NT2/D1 (cell line): ENCODE data around the gene DES.

Experiments used
- DNase-seq: peaks from one replicate; pipeline ENCODE4 v3.0.0-alpha.2; 2011; ENCODE audit warnings: low read depth, low spot score
- H3K27me3 ChIP-seq: 2 replicates; pipeline ENCODE4 v1.6.0; 2011; ENCODE audit warnings: mild to moderate bottlenecking; ENCODE audit not compliant: insufficient read length, insufficient read depth
- H3K36me3 ChIP-seq: 2 replicates; pipeline ENCODE4 v1.6.1; 2011; ENCODE audit warnings: mild to moderate bottlenecking, low read length, mixed read lengths; ENCODE audit not compliant: insufficient read depth, insufficient read length
- H3K4me1 ChIP-seq: 2 replicates; pipeline ENCODE4 v1.5.1; 2011; ENCODE audit not compliant: insufficient read depth, insufficient read length
- H3K4me3 ChIP-seq: 2 replicates; pipeline ENCODE4 v1.5.1; 2011; ENCODE audit warnings: low read depth; ENCODE audit not compliant: insufficient read length
- H3K9ac ChIP-seq: 2 replicates; pipeline ENCODE4 v1.6.0; 2011; ENCODE audit warnings: low read depth; ENCODE audit not compliant: insufficient read length
- H3K9me3 ChIP-seq: 2 replicates; pipeline ENCODE4 v1.5.1; 2011; ENCODE audit warnings: mild to moderate bottlenecking, low read length; ENCODE audit not compliant: insufficient read depth
- SUZ12 ChIP-seq: IDR thresholded peaks from 2 replicates; pipeline ENCODE4 v1.6.1; 2011; ENCODE audit not compliant: insufficient read length, insufficient read depth; ENCODE audit errors: extremely low read depth
- YY1 ChIP-seq: IDR thresholded peaks from 2 replicates; pipeline ENCODE4 v1.6.1; 2011; ENCODE audit not compliant: insufficient read length, insufficient read depth
- ZNF274 ChIP-seq: IDR thresholded peaks from 2 replicates; pipeline ENCODE4 v1.6.1; 2011; ENCODE audit warnings: mild to moderate bottlenecking, low read depth, low read length

The DES gene

DNA sequence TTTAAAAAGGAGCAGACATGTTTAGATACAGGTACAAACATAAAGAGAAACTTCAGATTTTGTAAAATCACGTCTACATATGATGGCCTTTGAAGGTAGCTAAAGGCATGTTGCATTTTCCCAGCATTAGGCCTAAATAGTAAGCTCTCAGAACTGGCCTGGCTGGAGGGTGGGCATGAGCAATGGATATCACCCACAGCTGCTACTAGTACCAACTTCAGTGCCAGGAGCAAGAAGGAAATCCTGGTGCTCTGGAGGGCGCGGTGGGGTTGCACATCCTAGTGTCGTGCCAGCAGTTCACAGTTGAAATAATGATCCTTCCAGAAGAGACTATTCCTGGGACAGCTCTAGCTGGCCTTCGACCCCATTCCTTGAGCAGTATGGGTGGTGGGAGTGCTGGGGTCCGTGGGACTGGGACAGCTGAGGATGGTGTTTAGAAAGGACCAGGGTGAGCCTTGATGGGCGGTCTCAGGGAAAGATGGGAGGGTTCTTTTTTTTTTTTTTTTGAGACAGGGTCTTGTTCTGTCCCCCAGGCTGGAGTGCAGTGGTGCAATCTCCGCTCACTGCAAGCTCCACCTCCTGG lies 4.9 kb downstream of the DES start:
- TF ChIP-seq YY1 (no peak), ZNF274 (no peak), SUZ12 (no peak)
- Histone ChIP-seq H3K4me3 (no peak overlapping the region), H3K9ac (no peak overlapping the region), H3K9me3 (no peaks in the 10 kb centered on the region), H3K4me1 (peaks cover 18% of the 10 kb centered on the region), H3K27me3 (no peaks in the 10 kb centered on the region), H3K36me3 (no peaks in the 10 kb centered on the region)
- DNase-seq = no peak

DNA sequence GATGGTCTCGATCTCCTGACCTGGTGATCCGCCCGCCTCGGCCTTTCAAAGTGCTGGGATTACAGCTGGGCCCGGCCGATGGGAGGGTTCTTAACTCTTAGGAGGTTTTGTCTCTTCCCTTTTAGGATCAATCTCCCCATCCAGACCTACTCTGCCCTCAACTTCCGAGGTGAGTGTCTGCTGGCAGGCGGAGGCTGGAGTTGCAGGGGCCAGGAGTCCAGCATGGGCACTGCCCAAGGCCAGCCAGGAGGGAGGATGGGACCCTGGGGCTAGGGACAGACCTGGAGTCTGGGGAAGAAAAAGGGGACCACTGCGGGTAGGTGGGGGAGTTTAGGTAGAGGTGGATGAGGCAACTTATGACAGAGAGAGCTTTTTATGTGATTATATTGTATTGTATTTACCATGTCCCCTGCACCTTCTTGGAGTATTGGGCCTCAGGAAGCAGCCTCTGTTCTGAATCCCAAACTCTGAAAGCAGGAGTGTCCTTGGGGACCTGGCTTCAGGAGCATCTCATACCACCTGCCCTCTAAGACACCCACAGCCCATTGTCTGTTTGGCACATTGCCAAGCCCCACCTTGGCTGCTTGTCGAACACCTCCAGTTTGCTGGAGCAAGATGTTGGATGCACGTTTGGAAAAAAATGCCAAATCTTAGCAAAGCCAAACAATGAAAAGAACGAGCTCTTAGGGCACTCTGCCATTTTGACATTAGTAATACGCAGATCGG lies 5.6 kb downstream of the DES start:
- no peak for DNase-seq
- H3K9ac ChIP-seq = no peak overlapping the region
- TF ChIP-seq SUZ12 (no peak), ZNF274 (no peak), YY1 (no peak)
- no peaks in the 10 kb centered on the region for H3K36me3 ChIP-seq
- H3K9me3 ChIP-seq = no peaks in the 10 kb centered on the region
- no peak overlapping the region for H3K4me3 ChIP-seq
- H3K27me3 ChIP-seq = no peaks in the 10 kb centered on the region
- H3K4me1 ChIP-seq = peaks cover 18% of the 10 kb centered on the region

DNA sequence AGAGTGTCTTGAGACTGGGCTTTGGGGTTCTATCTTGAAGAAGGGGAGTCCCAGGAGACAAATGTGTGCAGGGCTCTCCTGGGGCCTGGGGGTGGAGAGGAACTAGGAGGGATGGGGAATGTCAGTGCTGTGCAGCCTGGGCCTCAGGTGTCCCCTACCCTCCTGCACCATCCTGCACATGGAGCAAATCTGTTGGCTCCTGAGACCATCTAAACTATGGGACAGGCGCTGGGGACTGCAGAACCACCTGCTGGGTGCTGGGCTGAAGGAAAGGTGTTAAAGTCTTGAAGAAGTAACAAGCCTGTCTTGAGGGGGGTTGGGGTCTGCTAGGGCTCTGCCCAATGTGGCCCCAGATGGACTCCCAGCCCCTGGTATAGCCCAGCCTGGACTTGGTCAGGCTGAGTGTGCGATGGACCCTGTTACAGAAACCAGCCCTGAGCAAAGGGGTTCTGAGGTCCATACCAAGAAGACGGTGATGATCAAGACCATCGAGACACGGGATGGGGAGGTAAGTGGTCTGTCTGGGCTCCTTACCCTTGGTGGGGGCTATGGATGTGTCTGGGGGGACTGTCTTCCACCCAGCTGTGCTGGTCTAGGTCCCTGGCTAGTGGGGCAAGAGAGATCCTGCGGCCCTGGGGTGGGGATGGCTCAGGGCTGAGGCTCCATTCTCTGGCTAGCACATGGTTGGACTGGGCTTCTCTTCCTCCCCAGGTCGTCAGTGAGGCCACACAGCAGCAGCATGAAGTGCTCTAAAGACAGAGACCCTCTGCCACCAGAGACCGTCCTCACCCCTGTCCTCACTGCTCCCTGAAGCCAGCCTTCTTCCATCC lies 7.3 kb downstream of the DES start:
- no peaks in the 10 kb centered on the region for H3K36me3 ChIP-seq
- H3K9ac ChIP-seq = no peak overlapping the region
- H3K27me3 ChIP-seq = no peaks in the 10 kb centered on the region
- peaks cover 10% of the 10 kb centered on the region for H3K4me1 ChIP-seq
- TF ChIP-seq SUZ12 = no peak
- TF ChIP-seq YY1 = no peak
- no peak for DNase-seq
- H3K9me3 ChIP-seq = no peaks in the 10 kb centered on the region
- H3K4me3 ChIP-seq = no peak overlapping the region

DNA sequence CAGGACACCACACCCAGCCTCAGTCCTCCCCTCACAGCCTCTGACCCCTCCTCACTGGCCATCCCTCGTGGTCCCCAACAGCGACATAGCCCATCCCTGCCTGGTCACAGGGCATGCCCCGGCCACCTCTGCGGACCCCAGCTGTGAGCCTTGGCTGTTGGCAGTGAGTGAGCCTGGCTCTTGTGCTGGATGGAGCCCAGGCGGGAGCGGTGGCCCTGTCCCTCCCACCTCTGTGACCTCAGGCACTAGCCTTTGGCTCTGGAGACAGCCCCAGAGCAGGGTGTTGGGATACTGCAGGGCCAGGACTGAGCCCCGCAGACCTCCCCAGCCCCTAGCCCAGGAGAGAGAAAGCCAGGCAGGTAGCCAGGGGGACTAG lies 7.9 kb downstream of the DES start:
- Histone ChIP-seq H3K4me3 (no peak overlapping the region), H3K9me3 (no peaks in the 10 kb centered on the region), H3K4me1 (peaks cover 10% of the 10 kb centered on the region), H3K9ac (peak overlapping the region; percentile 33), H3K27me3 (no peaks in the 10 kb centered on the region), H3K36me3 (no peaks in the 10 kb centered on the region)
- TF ChIP-seq SUZ12 = no peak
- no peak for TF ChIP-seq ZNF274
- no peak for TF ChIP-seq YY1
- DNase-seq = no peak

DNA sequence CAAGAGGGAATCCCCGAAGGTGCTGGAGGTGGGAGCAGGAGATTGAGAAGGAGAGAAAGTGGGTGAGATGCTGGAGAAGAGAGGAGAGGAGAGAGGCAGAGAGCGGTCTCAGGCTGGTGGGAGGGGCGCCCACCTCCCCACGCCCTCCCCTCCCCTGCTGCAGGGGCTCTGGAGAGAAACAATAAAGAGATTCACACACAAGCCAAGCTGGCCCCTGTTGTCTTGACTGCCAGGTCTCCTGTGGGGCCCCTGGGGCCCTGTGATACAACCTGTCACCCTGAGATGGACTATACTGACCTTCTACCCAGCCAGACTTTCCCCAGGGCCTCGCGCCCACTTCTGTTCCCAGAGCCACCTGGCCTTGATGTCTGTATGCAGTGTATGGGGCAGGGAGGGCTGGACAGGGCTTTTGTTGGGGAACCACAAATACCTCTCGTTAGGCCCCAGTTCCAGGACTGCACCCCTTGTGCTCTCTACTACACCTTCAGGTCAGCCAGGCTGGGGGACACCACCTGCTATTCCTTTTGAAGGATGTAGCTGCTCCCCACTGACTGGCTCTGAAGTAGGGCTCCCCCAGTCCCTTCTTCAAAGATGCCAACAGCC lies 8.5 kb downstream of the DES start:
- Histone ChIP-seq H3K4me3 (no peak overlapping the region), H3K9me3 (no peaks in the 10 kb centered on the region), H3K27me3 (no peaks in the 10 kb centered on the region), H3K4me1 (peaks cover 10% of the 10 kb centered on the region), H3K9ac (no peak overlapping the region), H3K36me3 (no peaks in the 10 kb centered on the region)
- TF ChIP-seq SUZ12 (no peak), YY1 (no peak), ZNF274 (no peak)
- DNase-seq = no peak

DNA sequence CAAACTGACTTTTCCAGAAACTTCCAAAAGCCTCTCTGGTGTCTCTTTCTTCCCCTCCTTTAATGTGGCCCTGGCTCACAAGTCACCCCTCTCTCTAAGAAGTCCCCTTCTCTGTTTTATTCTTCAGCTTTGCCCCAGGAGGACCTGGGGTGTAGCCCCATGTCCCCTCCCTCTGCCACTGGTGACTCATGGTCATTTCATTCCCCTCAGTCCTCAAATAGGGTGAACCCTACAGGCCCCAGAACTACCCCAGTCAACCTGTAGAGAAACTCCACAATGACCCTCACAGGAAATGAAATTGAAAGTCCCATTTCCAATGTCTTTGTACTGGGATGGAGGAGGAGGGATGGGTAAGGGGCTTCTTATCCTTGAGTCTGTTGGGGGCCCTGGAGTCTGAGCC lies 10.3 kb downstream of the DES start:
- Histone ChIP-seq H3K9ac (no peak overlapping the region), H3K36me3 (no peaks in the 10 kb centered on the region), H3K27me3 (peaks cover 2% of the 10 kb centered on the region), H3K4me1 (peaks cover 10% of the 10 kb centered on the region), H3K9me3 (no peaks in the 10 kb centered on the region), H3K4me3 (no peak overlapping the region)
- no peak for TF ChIP-seq ZNF274
- TF ChIP-seq SUZ12 = no peak
- TF ChIP-seq YY1 = no peak
- no peak for DNase-seq
